GM12801 (cell line): ENCODE measurements around the gene KIF1A.

Experiments used
- TF ChIP-seq, protein P1 (sequence below): IDR thresholded peaks from one replicate; pipeline ENCODE4 v1.5.1; 2011; ENCODE audit warnings: control low read depth; ENCODE audit not compliant: insufficient read length; ENCODE audit errors: extremely low read depth

Gene KIF1A

DNA sequence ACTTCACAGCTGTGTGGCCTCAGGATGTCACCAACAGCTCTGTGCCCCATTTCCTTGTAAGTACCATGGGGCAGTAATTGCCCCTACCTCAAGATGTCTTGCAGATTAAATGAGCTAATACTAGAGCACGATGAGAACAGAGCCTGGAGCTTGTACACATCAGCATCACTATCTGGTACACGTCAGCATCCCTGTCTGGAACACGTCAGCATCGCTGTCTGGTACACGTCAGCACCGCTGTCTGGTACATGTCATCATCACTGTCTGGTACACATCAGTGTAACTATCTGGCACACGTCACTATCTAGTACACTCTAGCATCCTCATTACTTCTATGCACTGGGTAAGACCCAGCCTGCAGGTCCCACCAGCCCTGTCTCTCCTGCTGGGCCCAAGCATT is 91.2 kb downstream of the KIF1A start:
- TF ChIP-seq, protein P1, sequence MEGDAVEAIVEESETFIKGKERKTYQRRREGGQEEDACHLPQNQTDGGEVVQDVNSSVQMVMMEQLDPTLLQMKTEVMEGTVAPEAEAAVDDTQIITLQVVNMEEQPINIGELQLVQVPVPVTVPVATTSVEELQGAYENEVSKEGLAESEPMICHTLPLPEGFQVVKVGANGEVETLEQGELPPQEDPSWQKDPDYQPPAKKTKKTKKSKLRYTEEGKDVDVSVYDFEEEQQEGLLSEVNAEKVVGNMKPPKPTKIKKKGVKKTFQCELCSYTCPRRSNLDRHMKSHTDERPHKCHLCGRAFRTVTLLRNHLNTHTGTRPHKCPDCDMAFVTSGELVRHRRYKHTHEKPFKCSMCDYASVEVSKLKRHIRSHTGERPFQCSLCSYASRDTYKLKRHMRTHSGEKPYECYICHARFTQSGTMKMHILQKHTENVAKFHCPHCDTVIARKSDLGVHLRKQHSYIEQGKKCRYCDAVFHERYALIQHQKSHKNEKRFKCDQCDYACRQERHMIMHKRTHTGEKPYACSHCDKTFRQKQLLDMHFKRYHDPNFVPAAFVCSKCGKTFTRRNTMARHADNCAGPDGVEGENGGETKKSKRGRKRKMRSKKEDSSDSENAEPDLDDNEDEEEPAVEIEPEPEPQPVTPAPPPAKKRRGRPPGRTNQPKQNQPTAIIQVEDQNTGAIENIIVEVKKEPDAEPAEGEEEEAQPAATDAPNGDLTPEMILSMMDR: no peak

DNA sequence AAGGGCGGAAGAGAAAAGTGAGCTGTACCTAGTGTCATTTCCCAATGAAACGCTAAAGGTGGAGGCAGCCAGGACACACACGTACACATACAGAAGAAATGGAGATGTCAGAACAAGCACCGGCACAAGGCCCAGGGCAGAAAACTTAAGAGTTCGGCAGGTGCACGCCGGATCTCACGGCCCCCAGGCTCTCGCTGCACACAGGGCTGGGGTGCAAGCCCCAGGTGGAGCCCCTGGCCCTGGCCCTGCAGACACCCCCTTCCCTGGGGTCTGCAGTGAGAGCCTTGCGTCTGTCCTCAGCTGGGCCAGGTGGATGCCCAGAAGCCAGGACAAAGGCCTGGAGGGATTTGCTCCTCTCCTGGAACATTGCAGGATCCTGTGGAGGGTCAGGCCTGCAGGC is 91.7 kb downstream of the KIF1A start:
- TF ChIP-seq, protein P1: no peak

DNA sequence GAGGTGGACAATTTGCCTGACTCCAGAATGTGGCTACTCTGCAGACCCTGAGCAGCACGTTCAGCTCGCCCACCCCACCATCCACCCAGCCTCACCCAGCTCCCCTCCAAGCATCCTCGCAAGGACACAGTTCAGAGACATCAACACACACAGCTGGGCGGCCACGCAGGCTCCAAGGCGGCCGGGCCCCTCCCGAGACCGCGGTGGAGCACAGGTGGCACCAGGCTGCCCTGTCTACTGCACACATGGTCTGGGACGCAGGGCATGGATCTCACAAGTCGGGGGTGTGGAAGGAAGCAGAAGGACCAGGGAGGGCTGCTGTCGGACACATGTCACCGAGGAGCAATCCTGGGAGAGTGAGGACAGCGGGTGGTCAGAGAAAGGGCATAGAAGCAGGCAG is 92.1 kb downstream of the KIF1A start:
- TF ChIP-seq, protein P1: no peak

DNA sequence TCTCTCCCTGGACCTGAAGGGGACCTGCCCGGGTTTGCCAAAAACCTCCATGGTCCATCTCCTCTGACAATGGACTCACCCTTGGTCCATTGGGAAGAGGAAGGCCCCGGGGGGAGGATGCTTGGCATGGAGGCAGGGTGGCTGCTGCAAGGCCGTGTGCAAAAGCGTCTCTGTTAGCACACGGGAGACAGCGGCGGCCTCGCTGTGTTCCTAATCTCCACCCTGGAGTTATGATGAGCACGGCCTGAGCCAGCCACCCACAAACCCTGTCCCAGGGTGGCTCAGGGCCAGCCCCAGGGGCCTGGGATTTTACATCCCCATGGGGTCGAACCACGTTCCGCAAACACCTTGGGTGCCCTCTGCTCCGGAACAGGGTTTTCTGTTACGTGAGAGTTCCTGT is 92.6 kb downstream of the KIF1A start:
- TF ChIP-seq, protein P1: no peak

DNA sequence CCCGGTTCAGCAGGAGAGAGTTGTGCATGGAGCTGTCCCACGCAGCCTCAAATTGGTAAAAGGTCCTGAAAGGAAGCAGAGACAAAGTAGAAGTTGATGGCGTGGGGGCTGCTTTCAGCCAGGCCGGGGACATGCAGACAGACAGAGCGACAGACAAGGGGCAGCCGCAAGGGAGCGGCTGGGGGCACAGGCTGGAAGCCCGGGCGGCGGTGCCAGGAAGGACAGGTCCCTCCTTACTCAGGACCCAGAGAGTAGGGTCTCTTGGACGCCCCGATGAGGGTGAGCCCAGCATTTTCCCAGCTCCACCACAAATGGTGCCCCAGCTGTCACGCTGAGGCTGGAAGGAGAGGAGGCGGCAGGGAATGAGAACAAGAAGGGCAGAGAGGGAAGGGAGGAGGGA is 93.1 kb downstream of the KIF1A start:
- TF ChIP-seq, protein P1: no peak

DNA sequence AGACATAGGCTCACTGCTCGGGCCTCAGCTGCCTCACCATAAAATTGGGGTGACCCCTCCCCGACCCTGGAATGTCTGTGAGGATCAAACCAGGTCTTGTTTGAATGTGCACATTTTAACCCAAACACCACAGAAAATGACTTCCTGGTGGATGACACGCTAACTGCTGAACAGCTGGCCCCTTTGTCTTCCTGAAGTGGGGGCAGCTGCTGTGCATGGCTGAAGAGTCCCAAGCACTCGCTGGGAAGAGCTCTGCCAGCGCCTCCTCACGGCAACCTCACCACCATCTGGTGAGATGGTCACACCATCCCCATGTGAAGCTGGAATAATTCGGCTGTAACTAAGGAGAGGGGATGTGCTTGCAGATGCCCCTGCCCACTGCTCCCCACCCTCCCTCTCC is 94.3 kb downstream of the KIF1A start:
- TF ChIP-seq, protein P1: no peak

DNA sequence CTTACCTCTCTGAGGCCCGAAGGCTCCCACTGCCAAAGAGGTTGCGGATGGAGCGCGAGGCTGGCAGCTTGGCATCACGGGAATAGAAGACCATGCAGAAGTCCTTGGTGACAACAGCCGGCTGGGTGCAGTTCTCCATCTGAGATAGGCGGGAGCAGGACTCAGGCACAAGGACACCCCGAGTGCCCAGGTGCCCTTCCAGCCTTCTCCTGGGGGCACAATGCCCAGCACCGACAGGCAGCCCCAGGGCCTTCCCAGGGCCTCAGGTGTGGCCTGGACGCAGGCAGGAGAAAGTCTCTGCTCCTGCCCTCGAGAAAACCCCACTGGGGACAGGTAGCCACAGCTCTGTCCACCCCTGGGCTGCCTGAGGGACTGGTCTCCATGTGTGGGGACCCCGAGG is 94.8 kb downstream of the KIF1A start:
- TF ChIP-seq, protein P1: no peak

DNA sequence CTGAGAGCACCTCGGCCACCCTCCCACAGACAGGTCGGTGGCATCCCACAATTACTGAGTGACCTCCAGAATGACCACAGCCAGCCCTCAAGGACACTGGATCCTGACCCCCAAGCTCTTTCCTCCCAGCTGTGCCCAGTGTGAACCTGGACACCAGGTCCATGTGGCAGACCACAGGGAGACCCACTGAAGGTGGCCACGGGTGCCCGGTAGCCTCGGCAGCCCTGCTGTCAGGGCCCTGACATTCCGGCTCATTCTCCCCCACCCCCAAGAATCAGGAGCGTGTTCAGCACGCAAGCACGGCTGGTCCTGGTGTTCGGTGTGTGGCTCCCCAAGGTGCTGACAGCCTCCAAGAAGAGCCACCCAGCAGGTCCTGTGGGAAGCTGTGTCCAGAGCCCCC is 95.6 kb downstream of the KIF1A start:
- TF ChIP-seq, protein P1: no peak
